ENCODE results near the gene ZNF407.

Gene ZNF407

DNA sequence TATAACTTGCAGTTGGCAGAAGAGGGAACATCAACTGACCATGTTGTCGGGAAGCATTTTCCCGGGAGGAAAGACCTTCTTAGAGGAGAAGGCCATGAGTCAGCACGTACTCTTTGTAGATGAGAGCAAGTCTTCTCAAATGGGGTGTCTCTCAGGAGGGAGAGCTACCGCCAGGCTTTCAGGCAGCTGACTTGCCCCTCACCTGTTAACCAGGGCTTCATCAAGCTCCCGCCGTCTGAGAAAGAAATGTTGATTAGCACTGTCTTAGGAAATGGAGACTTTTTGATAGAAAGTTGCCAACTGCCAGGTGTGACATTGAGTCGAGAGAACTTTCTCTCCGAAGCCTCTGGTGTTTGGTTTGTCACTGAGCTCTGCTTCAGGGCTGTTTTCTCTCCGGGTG is 196.1 kb downstream of the ZNF407 start:
- no peak for TF ChIP-seq EZH2phosphoT487 (IDR thresholded peaks at IDR 0.05; ENCODE audit: borderline replicate concordance, low read length)
- TF ChIP-seq, protein P1, sequence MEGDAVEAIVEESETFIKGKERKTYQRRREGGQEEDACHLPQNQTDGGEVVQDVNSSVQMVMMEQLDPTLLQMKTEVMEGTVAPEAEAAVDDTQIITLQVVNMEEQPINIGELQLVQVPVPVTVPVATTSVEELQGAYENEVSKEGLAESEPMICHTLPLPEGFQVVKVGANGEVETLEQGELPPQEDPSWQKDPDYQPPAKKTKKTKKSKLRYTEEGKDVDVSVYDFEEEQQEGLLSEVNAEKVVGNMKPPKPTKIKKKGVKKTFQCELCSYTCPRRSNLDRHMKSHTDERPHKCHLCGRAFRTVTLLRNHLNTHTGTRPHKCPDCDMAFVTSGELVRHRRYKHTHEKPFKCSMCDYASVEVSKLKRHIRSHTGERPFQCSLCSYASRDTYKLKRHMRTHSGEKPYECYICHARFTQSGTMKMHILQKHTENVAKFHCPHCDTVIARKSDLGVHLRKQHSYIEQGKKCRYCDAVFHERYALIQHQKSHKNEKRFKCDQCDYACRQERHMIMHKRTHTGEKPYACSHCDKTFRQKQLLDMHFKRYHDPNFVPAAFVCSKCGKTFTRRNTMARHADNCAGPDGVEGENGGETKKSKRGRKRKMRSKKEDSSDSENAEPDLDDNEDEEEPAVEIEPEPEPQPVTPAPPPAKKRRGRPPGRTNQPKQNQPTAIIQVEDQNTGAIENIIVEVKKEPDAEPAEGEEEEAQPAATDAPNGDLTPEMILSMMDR (IDR thresholded peaks at IDR 0.05; ENCODE audit: low read depth, low read length, poor library complexity, severe bottlenecking), result no peak

DNA sequence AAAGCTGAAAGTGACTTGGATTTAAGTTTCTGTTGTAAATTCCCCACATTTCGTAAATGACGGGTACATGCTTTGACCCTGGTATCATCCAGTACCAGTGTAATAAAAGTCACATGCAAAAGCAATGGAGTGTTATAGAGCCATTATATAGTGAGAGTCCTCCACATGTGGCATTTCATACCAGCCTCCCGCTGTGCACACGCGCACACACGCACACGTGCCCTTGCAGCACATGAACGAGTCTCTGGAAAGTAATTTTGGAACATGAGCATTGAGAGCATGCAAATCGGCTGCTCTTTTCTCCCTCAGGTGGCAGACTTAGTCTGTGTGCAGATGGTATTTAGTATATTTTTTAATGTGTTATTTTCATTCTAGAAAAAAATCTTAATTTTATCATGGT is 198.1 kb downstream of the ZNF407 start:
- H3K4me2 ChIP-seq (ENCODE audit: low read length), result peak overlapping the region; percentile 67
- 0 out of 2 replicates have a peak, but pooled peaks cover 2% of the 10 kb centered on the region for H3K79me2 ChIP-seq (ENCODE audit: control insufficient read depth, low read length)
- H3F3A ChIP-seq (ENCODE audit: control insufficient read depth, insufficient read depth), result peaks cover 23% of the 10 kb centered on the region
- no peaks in the 10 kb centered on the region for H3K9me2 ChIP-seq (replicated peaks; ENCODE audit: control insufficient read depth, low read length)
- no peaks in the 10 kb centered on the region for H3K27me3 ChIP-seq (ENCODE audit: control insufficient read depth, low read length)
- peaks cover 10% of the 10 kb centered on the region for H3K36me3 ChIP-seq (ENCODE audit: control insufficient read depth, low read length)
- TF ChIP-seq, protein P1 (IDR thresholded peaks at IDR 0.05; ENCODE audit: low read depth, low read length, poor library complexity, severe bottlenecking), result peak; percentile 23
- TF ChIP-seq EZH2phosphoT487 (IDR thresholded peaks at IDR 0.05; ENCODE audit: borderline replicate concordance, low read length), result no peak
- H3K9me3 ChIP-seq (ENCODE audit: control insufficient read depth, insufficient read depth, low read length), result no peaks in the 10 kb centered on the region
- no peaks in the 10 kb centered on the region for H4K20me1 ChIP-seq (ENCODE audit: control insufficient read depth, insufficient read depth, low read depth, low read length)
- H3K4me3 ChIP-seq (ENCODE audit: low read length), result peak overlapping the region; percentile 50
- H3K27ac ChIP-seq (ENCODE audit: low read depth, low read length), result peak overlapping the region; percentile 89
- H3K4me1 ChIP-seq (ENCODE audit: control insufficient read depth, low read length), result peaks cover 86% of the 10 kb centered on the region

More for the DNA sequence above, 196.1 kb downstream of the ZNF407 start:
- Histone ChIP-seq H3K36me3 (ENCODE audit: control insufficient read depth, low read length) (peaks cover 7% of the 10 kb centered on the region), H3K9me3 (ENCODE audit: control insufficient read depth, insufficient read depth, low read length) (no peaks in the 10 kb centered on the region), H3K27me3 (ENCODE audit: control insufficient read depth, low read length) (no peaks in the 10 kb centered on the region), H3K27ac (ENCODE audit: low read depth, low read length) (no peak overlapping the region), H4K20me1 (ENCODE audit: control insufficient read depth, insufficient read depth, low read depth, low read length) (no peaks in the 10 kb centered on the region), H3K79me2 (ENCODE audit: control insufficient read depth, low read length) (no peaks in the 10 kb centered on the region), H3K9me2 (replicated peaks; ENCODE audit: control insufficient read depth, low read length) (no peaks in the 10 kb centered on the region), H3K4me1 (ENCODE audit: control insufficient read depth, low read length) (peaks cover 71% of the 10 kb centered on the region), H3F3A (ENCODE audit: control insufficient read depth, insufficient read depth) (peaks cover 23% of the 10 kb centered on the region), H3K4me2 (ENCODE audit: low read length) (no peak overlapping the region), H3K4me3 (ENCODE audit: low read length) (no peak overlapping the region)

DNA sequence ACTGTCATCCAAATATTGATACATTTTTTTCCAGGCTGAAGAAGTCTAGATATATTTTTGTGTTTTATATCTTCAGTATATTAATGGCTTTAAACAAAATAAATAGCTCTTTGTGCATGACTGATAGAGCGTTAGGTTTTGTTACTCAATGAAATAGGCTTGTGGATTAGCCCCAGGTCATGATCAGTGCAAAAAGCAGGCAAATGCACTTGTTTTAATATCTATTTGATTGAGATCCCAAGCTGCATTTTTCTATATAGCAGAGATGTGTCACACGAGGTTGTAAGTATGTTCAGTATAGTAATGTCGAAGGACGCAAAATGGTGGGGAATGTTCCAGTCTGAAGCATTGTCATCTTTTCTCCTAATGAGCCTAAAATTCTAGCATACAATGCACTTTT is 198.5 kb downstream of the ZNF407 start:
- H3K9me2 ChIP-seq (replicated peaks; ENCODE audit: control insufficient read depth, low read length), result no peaks in the 10 kb centered on the region
- H3K9me3 ChIP-seq (ENCODE audit: control insufficient read depth, insufficient read depth, low read length), result no peaks in the 10 kb centered on the region
- peaks cover 23% of the 10 kb centered on the region for H3F3A ChIP-seq (ENCODE audit: control insufficient read depth, insufficient read depth)
- peaks cover 10% of the 10 kb centered on the region for H3K36me3 ChIP-seq (ENCODE audit: control insufficient read depth, low read length)
- peak overlapping the region; percentile 89 for H3K27ac ChIP-seq (ENCODE audit: low read depth, low read length)
- H3K4me3 ChIP-seq (ENCODE audit: low read length), result peak overlapping the region; percentile 50
- 0 out of 2 replicates have a peak, but pooled peaks cover 2% of the 10 kb centered on the region for H3K79me2 ChIP-seq (ENCODE audit: control insufficient read depth, low read length)
- TF ChIP-seq EZH2phosphoT487 (IDR thresholded peaks at IDR 0.05; ENCODE audit: borderline replicate concordance, low read length), result no peak
- TF ChIP-seq, protein P1 (IDR thresholded peaks at IDR 0.05; ENCODE audit: low read depth, low read length, poor library complexity, severe bottlenecking), result no peak
- peaks cover 83% of the 10 kb centered on the region for H3K4me1 ChIP-seq (ENCODE audit: control insufficient read depth, low read length)
- peak overlapping the region; percentile 67 for H3K4me2 ChIP-seq (ENCODE audit: low read length)
- H3K27me3 ChIP-seq (ENCODE audit: control insufficient read depth, low read length), result no peaks in the 10 kb centered on the region
- no peaks in the 10 kb centered on the region for H4K20me1 ChIP-seq (ENCODE audit: control insufficient read depth, insufficient read depth, low read depth, low read length)
